Measurements from ENCODE around the gene PLET1. TPM values are rescaled to one million over a fixed set of nuclear protein-coding genes. Genes with fewer than 3 reads are reported as not detected.
A peak's percentile ranks its signal among the peaks of the same experiment; 100 is the strongest.

Gene PLET1
- total RNA-seq, 1 donor from 2014 or later: not detected

DNA sequence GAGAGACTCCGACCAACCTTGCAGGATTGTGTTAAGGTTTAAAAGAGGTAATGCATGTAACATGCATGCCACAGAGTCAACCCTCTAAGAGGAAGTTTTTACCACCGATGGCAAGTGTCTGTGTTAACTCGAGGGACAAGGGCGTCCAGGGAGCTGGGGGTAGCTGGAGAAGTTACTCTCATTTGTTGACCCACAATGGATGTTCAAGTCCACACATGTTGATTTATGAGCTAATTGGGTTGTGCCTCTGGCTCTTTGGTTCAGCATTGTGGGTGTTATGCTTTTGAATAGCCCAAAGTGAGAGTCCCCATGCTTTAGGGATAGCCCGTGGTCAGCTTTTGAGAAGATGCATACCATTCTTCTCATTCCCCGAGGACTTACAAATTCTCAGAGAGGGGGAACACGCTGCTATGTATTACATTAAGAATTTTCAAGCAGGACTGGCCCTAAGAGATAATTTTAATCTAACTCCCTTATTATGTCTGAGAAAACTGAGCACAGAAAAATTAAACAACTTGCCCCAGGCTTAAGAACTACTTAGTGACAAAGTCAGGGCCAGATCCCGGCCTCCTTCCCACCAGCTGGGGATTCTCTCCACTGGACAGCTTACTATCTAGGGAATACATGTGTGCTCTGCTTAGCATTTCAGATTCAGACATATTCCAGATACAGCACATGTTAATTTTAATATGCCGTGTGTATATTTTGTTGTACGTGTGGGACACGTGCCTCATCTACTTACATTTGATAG is 5.2 kb upstream of the PLET1 start:
- H3K27ac Mint-ChIP-seq (ENCODE audit: unreplicated experiment): no peak overlapping the region
- DNase-seq: no peak
- no peak overlapping the region for H3K4me3 Mint-ChIP-seq (ENCODE audit: unreplicated experiment)
- H3K36me3 Mint-ChIP-seq (ENCODE audit: unreplicated experiment): no peaks in the 10 kb centered on the region
- no peaks in the 10 kb centered on the region for H3K9me3 Mint-ChIP-seq (ENCODE audit: unreplicated experiment)
- TF ChIP-seq, protein P1, sequence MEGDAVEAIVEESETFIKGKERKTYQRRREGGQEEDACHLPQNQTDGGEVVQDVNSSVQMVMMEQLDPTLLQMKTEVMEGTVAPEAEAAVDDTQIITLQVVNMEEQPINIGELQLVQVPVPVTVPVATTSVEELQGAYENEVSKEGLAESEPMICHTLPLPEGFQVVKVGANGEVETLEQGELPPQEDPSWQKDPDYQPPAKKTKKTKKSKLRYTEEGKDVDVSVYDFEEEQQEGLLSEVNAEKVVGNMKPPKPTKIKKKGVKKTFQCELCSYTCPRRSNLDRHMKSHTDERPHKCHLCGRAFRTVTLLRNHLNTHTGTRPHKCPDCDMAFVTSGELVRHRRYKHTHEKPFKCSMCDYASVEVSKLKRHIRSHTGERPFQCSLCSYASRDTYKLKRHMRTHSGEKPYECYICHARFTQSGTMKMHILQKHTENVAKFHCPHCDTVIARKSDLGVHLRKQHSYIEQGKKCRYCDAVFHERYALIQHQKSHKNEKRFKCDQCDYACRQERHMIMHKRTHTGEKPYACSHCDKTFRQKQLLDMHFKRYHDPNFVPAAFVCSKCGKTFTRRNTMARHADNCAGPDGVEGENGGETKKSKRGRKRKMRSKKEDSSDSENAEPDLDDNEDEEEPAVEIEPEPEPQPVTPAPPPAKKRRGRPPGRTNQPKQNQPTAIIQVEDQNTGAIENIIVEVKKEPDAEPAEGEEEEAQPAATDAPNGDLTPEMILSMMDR (IDR thresholded peaks at IDR 0.05; ENCODE audit: partially characterized antibody, unreplicated experiment): no peak
- no peaks in the 10 kb centered on the region for H3K4me1 Mint-ChIP-seq (ENCODE audit: low read depth, unreplicated experiment)
- peaks cover 2% of the 10 kb centered on the region for H3K27me3 Mint-ChIP-seq (ENCODE audit: unreplicated experiment)

DNA sequence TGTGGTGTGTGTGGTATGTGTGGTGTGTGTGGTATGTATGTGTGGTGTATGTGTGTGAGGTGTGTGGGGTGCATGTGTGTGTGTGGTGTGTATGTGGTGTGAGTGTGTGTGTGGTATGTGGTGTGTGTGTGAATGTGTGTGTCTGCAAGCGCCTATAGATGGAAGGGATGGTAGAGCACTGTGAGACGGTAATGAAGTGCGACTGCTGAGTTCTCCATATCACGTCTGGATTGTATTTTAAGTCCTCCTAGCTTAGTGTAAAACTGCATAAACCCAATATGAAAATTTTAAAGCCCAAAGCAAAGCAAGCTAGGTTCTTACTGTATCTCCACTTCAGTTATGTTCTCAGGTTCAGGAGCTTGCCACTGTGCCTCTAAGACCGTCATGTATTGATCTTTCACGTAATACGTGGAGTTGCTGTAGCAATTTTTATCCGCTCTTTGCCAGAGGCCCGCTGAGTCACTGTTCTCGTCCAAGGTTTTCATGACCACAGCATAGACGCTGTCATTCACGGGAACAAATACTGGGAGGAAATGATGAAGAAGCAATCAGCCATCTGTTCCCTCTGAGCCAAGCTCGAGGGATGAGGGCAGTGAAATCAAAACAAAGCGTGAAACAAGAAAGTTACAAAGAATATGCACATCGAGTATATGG is 5.5 kb downstream of the PLET1 start:
- peaks cover 4% of the 10 kb centered on the region for H3K4me1 Mint-ChIP-seq (ENCODE audit: low read depth, unreplicated experiment)
- peak; percentile 31 for DNase-seq
- H3K9me3 Mint-ChIP-seq (ENCODE audit: unreplicated experiment): peaks cover 2% of the 10 kb centered on the region
- no peak overlapping the region for H3K27ac Mint-ChIP-seq (ENCODE audit: unreplicated experiment)
- peaks cover 5% of the 10 kb centered on the region for H3K27me3 Mint-ChIP-seq (ENCODE audit: unreplicated experiment)
- no peak overlapping the region for H3K4me3 Mint-ChIP-seq (ENCODE audit: unreplicated experiment)
- H3K36me3 Mint-ChIP-seq (ENCODE audit: unreplicated experiment): no peaks in the 10 kb centered on the region
- TF ChIP-seq, protein P1 (IDR thresholded peaks at IDR 0.05; ENCODE audit: partially characterized antibody, unreplicated experiment): no peak

DNA sequence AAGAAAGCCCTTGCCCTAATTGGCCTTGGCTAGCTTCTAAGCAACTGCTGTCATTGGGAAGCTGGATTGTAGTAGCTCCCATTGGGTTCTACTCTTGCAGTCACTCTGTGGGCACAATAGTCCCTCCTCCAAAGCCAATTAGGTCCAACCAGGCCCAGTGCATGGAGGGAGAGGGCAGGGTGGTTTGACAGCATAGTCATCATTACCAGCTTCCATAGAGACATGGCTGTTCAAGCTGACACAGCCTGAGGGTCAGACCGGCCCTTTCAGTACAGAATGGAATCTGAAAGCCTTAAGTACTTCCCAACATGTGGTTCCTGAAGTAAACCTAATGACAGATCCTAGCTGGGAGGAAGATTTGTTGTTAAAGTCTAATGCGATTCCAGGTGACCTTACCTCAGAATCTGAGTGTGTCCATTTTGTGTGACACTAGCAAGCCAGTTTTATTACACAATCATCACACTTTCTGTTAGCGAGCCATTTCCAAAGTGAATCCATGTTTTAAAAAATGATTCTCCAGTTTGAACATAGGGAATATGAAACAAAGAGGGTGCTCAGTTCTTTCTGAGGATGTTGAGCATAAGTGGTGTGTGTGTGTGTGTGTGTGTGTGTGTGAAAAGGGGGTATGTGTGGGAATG is 6.9 kb downstream of the PLET1 start:
- Mint-ChIP-seq H3K4me3 (ENCODE audit: unreplicated experiment) (no peak overlapping the region), H3K27me3 (ENCODE audit: unreplicated experiment) (peaks cover 5% of the 10 kb centered on the region), H3K4me1 (ENCODE audit: low read depth, unreplicated experiment) (peaks cover 4% of the 10 kb centered on the region), H3K27ac (ENCODE audit: unreplicated experiment) (no peak overlapping the region), H3K9me3 (ENCODE audit: unreplicated experiment) (peaks cover 2% of the 10 kb centered on the region), H3K36me3 (ENCODE audit: unreplicated experiment) (no peaks in the 10 kb centered on the region)
- TF ChIP-seq, protein P1 (IDR thresholded peaks at IDR 0.05; ENCODE audit: partially characterized antibody, unreplicated experiment): no peak
- DNase-seq: no peak

DNA sequence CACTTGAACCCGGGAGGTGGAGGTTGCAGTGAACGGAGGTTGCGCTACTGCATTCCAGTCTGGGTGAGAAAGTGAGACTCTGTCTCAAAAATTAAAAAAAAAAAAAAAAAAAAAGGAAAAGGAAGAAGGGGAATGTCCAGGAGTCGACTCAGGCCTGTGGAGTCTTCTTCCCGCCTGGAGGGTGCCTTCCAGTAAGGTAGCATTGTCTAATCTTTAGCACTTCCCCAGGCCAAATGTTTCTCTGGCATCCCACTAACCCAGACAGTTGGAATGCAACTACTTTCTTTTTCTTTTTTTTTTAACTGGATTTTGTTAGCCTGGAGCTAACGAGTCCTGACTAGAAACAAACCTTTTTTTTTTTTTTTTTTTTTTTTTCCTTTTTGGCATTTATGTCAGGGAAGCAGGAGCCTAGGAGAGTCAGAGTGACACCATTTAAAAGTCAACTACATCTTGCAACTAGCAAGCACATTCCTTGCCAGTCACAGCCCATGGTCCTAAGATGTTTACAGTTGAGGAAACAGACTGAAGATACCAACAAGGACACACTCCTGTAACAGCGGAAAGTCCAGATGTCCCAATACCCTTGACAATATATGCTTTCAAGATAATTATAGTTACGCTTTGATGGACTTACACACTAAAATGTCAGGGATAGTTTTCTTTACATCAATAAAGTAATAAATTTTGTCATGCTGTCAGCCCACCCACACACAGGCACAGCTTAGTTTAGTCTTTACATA is 10.6 kb downstream of the PLET1 start:
- no peak overlapping the region for H3K4me3 Mint-ChIP-seq (ENCODE audit: unreplicated experiment)
- no peaks in the 10 kb centered on the region for H3K36me3 Mint-ChIP-seq (ENCODE audit: unreplicated experiment)
- H3K9me3 Mint-ChIP-seq (ENCODE audit: unreplicated experiment): peaks cover 2% of the 10 kb centered on the region
- TF ChIP-seq, protein P1 (IDR thresholded peaks at IDR 0.05; ENCODE audit: partially characterized antibody, unreplicated experiment): no peak
- H3K4me1 Mint-ChIP-seq (ENCODE audit: low read depth, unreplicated experiment): no peaks in the 10 kb centered on the region
- DNase-seq: no peak
- H3K27me3 Mint-ChIP-seq (ENCODE audit: unreplicated experiment): no peaks in the 10 kb centered on the region
- H3K27ac Mint-ChIP-seq (ENCODE audit: unreplicated experiment): no peak overlapping the region

All from glutamatergic neuron (in vitro differentiated cells).